AG09309 (cell line): ENCODE measurements around the gene AP2M1.

Experiments
- DNase-seq: peaks from one replicate; pipeline ENCODE4 v3.0.0-alpha.2; 2010; ENCODE audit warnings: low read depth
- H3K4me3 ChIP-seq: 2 replicates; pipeline ENCODE4 v1.5.1; 2011; ENCODE audit warnings: mild to moderate bottlenecking, low read depth, low read length, moderate library complexity; ENCODE audit not compliant: control insufficient read depth
- TF ChIP-seq, protein P1 (sequence below): IDR thresholded peaks from 2 replicates; pipeline ENCODE4 v1.5.1; 2011; ENCODE audit warnings: mild to moderate bottlenecking, low read depth, low read length, inconsistent platforms; ENCODE audit not compliant: insufficient read depth, control insufficient read depth; ENCODE audit errors: missing control alignments

Gene AP2M1

GRCh38 chr3:184196536-184196935 lies 21.9 kb downstream of the AP2M1 start:
- no peak overlapping the region for H3K4me3 ChIP-seq
- DNase-seq: no peak
- TF ChIP-seq, protein P1, sequence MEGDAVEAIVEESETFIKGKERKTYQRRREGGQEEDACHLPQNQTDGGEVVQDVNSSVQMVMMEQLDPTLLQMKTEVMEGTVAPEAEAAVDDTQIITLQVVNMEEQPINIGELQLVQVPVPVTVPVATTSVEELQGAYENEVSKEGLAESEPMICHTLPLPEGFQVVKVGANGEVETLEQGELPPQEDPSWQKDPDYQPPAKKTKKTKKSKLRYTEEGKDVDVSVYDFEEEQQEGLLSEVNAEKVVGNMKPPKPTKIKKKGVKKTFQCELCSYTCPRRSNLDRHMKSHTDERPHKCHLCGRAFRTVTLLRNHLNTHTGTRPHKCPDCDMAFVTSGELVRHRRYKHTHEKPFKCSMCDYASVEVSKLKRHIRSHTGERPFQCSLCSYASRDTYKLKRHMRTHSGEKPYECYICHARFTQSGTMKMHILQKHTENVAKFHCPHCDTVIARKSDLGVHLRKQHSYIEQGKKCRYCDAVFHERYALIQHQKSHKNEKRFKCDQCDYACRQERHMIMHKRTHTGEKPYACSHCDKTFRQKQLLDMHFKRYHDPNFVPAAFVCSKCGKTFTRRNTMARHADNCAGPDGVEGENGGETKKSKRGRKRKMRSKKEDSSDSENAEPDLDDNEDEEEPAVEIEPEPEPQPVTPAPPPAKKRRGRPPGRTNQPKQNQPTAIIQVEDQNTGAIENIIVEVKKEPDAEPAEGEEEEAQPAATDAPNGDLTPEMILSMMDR: no peak

DNA sequence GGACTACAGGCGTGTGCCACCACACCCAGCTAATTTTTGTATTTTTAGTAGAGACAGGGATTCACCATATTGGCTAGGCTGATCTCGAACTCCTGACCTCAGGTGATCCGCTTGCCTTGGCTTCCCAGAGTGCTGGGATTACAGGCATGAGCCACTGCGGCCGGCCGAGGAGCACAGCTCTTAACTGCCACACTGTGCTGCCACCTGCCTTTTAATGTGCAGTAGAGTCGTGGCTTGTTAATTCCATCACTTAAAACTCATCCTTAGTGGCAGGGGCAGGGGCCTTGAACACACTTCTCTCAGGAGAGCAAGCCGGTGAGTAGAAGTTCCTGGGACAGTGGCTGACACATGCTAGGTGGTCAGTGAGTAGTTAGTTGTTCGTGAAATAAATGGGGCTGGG lies 23.9 kb downstream of the AP2M1 start:
- DNase-seq: no peak
- TF ChIP-seq, protein P1: no peak
- H3K4me3 ChIP-seq: no peak overlapping the region

- no peak overlapping the region for H3K4me3 ChIP-seq
- TF ChIP-seq, protein P1: no peak
Observed at GRCh38 chr3:184200825-184201224, 26.2 kb downstream of the AP2M1 start.

GRCh38 chr3:184203526-184203925 lies 28.9 kb downstream of the AP2M1 start:
- no peak overlapping the region for H3K4me3 ChIP-seq
- TF ChIP-seq, protein P1: no peak
- no peak for DNase-seq

More at GRCh38 chr3:184200825-184201224, 26.2 kb downstream of the AP2M1 start:
- no peak for DNase-seq

DNA sequence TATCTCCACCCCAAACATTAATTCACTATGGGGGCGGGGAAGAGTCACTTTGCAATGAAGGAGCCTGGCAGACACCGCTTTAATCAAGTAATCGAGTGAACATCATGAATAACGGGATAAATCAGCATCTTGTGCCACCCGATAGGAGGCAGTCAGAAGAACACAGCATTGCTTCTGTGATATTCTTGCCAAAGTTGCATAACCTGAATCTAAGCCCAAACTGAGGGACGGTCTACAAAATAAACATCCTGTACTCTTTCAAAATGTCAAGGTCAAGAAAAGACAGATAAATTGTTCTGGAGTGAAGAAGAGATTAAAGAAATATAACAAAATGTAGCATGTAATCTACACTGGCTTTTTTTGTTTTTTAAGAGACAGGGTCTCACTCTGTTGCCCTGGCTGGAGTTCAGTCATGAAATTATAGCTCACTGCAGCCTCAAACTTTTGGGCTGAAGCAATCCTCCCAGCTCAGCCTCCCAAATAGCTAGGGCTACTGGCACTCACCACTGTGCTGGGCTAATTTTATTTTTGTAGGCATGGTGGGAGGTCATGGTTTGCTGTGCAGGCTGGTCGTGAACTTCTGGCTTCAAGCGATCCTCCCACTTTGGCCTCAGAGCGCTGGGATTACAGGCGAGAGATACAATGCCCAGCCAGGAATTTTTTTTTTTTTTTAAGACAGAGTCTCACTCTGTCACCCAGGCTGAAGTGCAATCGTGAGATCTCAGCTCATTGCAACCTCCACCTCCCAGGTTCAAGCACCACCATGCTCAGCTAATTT lies 34.7 kb downstream of the AP2M1 start:
- DNase-seq: no peak
- no peak overlapping the region for H3K4me3 ChIP-seq
- TF ChIP-seq, protein P1: no peak

- TF ChIP-seq, protein P1: no peak
- no peak overlapping the region for H3K4me3 ChIP-seq
- DNase-seq: no peak
Observed at GRCh38 chr3:184211297-184211696, 36.6 kb downstream of the AP2M1 start.
